GM12878 (cell line): ENCODE data around the gene MYRF. TPM values are rescaled to one million over a fixed set of nuclear protein-coding genes. Genes with fewer than 3 reads are reported as not detected.

Experiments
- ATAC-seq: fragments of 200-7000 bp; cut with Tn5 transposase; 3 replicates; pipeline ENCODE4 v1.9.1; 2020; ENCODE audit warnings: mild to moderate bottlenecking, moderate library complexity
- BruUV-seq: library from RNA; stranded (reverse); fragments of 400-500 nt; replicated peaks from 2 replicates; lab custom pipeline; 2021; lab: Mats Ljungman, UMichigan
- CTCF ChIA-PET: fragments of 300-600 bp; sonication (Branson Sonifier 250); formaldehyde crosslinking; extraction: SDS; loops from one replicate; lab custom pipeline; 2021; ENCODE audit warnings: inconsistent platforms; lab: Yijun Ruan, JAX
- POLR2A ChIA-PET: fragments of 350-600 bp; formaldehyde crosslinking; extraction: SDS; loops from one replicate; lab custom pipeline; 2021; ENCODE audit warnings: inconsistent platforms; lab: Charles Lee
- RAD21 ChIA-PET: fragments of 300-600 bp; sonication (Branson Sonifier 250); formaldehyde crosslinking; loops from one replicate; lab custom pipeline; 2023; ENCODE audit warnings: antibody characterized with exemption; ENCODE audit not compliant: unreplicated experiment; lab: Charles Lee
- SMC1A ChIA-PET: fragments of 300-600 bp; sonication (Branson Sonifier 250); formaldehyde crosslinking; loops from one replicate; lab custom pipeline; 2023; ENCODE audit not compliant: unreplicated experiment, uncharacterized antibody; lab: Charles Lee
- DNase-seq: peaks from one replicate; pipeline ENCODE4 v3.0.0-alpha.2; 2011; ENCODE audit warnings: low read depth, low spot score
- FAIRE-seq: peaks from 3 replicates; lab custom pipeline; 2011; peaks lifted over from hg19 to GRCh38; lab: Jason Lieb, UNC
- H2AFZ ChIP-seq: 2 replicates; pipeline ENCODE4 v1.6.0; 2011; ENCODE audit warnings: low read depth, low read length, control low read depth; ENCODE audit not compliant: control insufficient read depth
- H3K27ac ChIP-seq: 2 replicates; pipeline ENCODE4 v1.5.1; 2011; ENCODE audit warnings: control low read depth; ENCODE audit not compliant: control insufficient read depth, insufficient read depth
- H3K27me3 ChIP-seq, 2 experiments: replicated peaks in 1 of 2; 2 replicates each; pipeline versions ENCODE4 v1.6.0 to v1.6.1; 2011; ENCODE audit warnings: low read length in 1 of 2; ENCODE audit not compliant: control insufficient read depth in 2 of 2, insufficient read depth in 2 of 2
- H3K36me3 ChIP-seq, 2 experiments: 2 replicates each; pipeline ENCODE4 v1.5.1; 2011; ENCODE audit warnings: low read length in 1 of 2; ENCODE audit not compliant: control insufficient read depth in 2 of 2, insufficient read depth in 2 of 2
- H3K4me1 ChIP-seq: 2 replicates; pipeline ENCODE4 v1.6.1; 2011; ENCODE audit warnings: mild to moderate bottlenecking, low read length, moderate library complexity, mixed read lengths; ENCODE audit not compliant: control insufficient read depth, insufficient read depth
- H3K4me2 ChIP-seq: 2 replicates; pipeline ENCODE4 v1.6.0; 2011; ENCODE audit warnings: control low read depth; ENCODE audit not compliant: control insufficient read depth, insufficient read depth
- H3K4me3 ChIP-seq: fragments of 200-600 bp; sonication (generic); 2 replicates; pipeline ENCODE4 v1.5.1; 2016
- H3K79me2 ChIP-seq: 2 replicates; pipeline ENCODE4 v1.6.0; 2011; ENCODE audit warnings: low read length; ENCODE audit not compliant: control insufficient read depth, insufficient read depth
- H3K9ac ChIP-seq: 2 replicates; pipeline ENCODE4 v1.8.0; 2011; ENCODE audit warnings: low read length, control low read depth, mixed read lengths; ENCODE audit not compliant: control insufficient read depth, insufficient read depth
- H3K9me3 ChIP-seq: replicated peaks from 3 replicates; pipeline ENCODE4 v1.5.1; 2011; ENCODE audit warnings: mild to moderate bottlenecking, low read length; ENCODE audit not compliant: control insufficient read depth, insufficient read depth
- H4K20me1 ChIP-seq: 2 replicates; pipeline ENCODE4 v1.6.0; 2011; ENCODE audit not compliant: control insufficient read depth, insufficient read depth
- ATF3 ChIP-seq: IDR thresholded peaks from 2 replicates; pipeline ENCODE4 v1.6.1; 2011; ENCODE audit warnings: low read depth, mild to moderate bottlenecking, low read length, moderate library complexity, borderline replicate concordance; ENCODE audit errors: extremely low read depth
- DPF2 ChIP-seq: fragments of 450-650 bp; IDR thresholded peaks from 2 replicates; pipeline ENCODE4 v1.6.1; 2017; ENCODE audit warnings: mild to moderate bottlenecking
- HDGF ChIP-seq: fragments of 450-650 bp; IDR thresholded peaks from 2 replicates; pipeline ENCODE4 v1.6.1; 2016; ENCODE audit warnings: antibody characterized with exemption
- MLLT1 ChIP-seq: fragments of 450-650 bp; IDR thresholded peaks from 2 replicates; pipeline ENCODE4 v1.6.1; 2016; ENCODE audit warnings: mild to moderate bottlenecking
- NRF1 ChIP-seq: conservative IDR thresholded peaks from 2 replicates; pipeline ENCODE4 v1.6.1; 2011; ENCODE audit warnings: mild to moderate bottlenecking, low read depth, low read length, improper control_type of control experiment
- POLR2A ChIP-seq: IDR thresholded peaks from 2 replicates; pipeline ENCODE4 v1.6.1; 2011; ENCODE audit warnings: low read depth, mild to moderate bottlenecking, low read length
- SIX5 ChIP-seq: IDR thresholded peaks from 2 replicates; pipeline ENCODE4 v1.6.1; 2011; ENCODE audit warnings: mild to moderate bottlenecking, low read depth, low read length, moderate library complexity; ENCODE audit not compliant: severe bottlenecking
- TCF12 ChIP-seq: IDR thresholded peaks from 2 replicates; pipeline ENCODE4 v1.6.1; 2011; ENCODE audit warnings: low read depth, mild to moderate bottlenecking, low read length
- ZNF207 ChIP-seq: fragments of 450-650 bp; IDR thresholded peaks from 2 replicates; pipeline ENCODE4 v1.6.1; 2014; ENCODE audit warnings: antibody characterized with exemption, mild to moderate bottlenecking, borderline replicate concordance
- ZNF622 ChIP-seq: fragments of 450-650 bp; IDR thresholded peaks from 2 replicates; pipeline ENCODE4 v1.6.1; 2017; ENCODE audit warnings: mild to moderate bottlenecking, inconsistent platforms
- WGBS: methylation state at CpG from one replicate; pipeline ENCODE4 v1.1.6; 2016; ENCODE audit warnings: low lambda C conversion rate; ENCODE audit not compliant: insufficient replicate concordance, insufficient coverage; ENCODE audit errors: missing lambda C conversion rate; 5-methylcytosine and 5-hydroxymethylcytosine counted together
- in situ Hi-C: fragments of 300-500 bp; cut with MboI; formaldehyde crosslinking; loops from 9 replicates; pipeline ENCODE4 v1.14.3; 2018; ENCODE audit warnings: mixed read lengths
- intact Hi-C: fragments of 100-400 bp; cut with micrococcal nuclease; formaldehyde crosslinking; loops from one replicate; pipeline ENCODE4 v1.14.2; 2022; ENCODE audit not compliant: unreplicated experiment
- polyA plus RNA-seq, 11 experiments: library from polyadenylated mRNA; depleted of rRNA in 4 of 11; unstranded in 6 of 11; stranded (reverse) in 5 of 11; fragments of >200 nt; fragmentation: Nextera tagmentation in 4 of 11; fragmentation: Illumina TruSeq in 1 of 11; extraction: Ambion mirVana in 4 of 11; extraction: Trizol in 1 of 11; gene quantifications; 1 replicate in 1 of 11; 2 replicates in 10 of 11; pipeline versions ENCODE4 v1.2.1 to v1.2.3, GENCODE V29; 2011 to 2016; ENCODE audit warnings: inconsistent platforms in 2 of 11, missing spikeins in 2 of 11, low read depth in 1 of 11
- total RNA-seq, 4 experiments: library from RNA; depleted of rRNA in 3 of 4; stranded (reverse); fragments of >200 nt in 3 of 4; fragmentation: Illumina TruSeq in 1 of 4; extraction: Trizol in 1 of 4; gene quantifications; 2 replicates each; pipeline versions ENCODE4 v1.2.1 to v1.2.3, GENCODE V29; 2013 to 2021
- TF ChIP-seq, protein P1 (sequence below): fragments of 150-350 bp; IDR thresholded peaks from 2 replicates; pipeline ENCODE4 v1.6.1; 2014; ENCODE audit warnings: mild to moderate bottlenecking, low read depth, low read length
- TF ChIP-seq, protein P2 (sequence below): fragments of 450-650 bp; IDR thresholded peaks from 2 replicates; pipeline ENCODE4 v1.6.1; 2018; ENCODE audit warnings: mild to moderate bottlenecking, low read depth, moderate library complexity; ENCODE audit not compliant: partially characterized antibody

MYRF gene
- total and polyA plus RNA-seq, 10 of the 15 experiments (the other 5 are each of a cell fraction or from before 2014, with no cell fraction given) = 0.27 to 15.6 (median 0.89) TPM

DNA sequence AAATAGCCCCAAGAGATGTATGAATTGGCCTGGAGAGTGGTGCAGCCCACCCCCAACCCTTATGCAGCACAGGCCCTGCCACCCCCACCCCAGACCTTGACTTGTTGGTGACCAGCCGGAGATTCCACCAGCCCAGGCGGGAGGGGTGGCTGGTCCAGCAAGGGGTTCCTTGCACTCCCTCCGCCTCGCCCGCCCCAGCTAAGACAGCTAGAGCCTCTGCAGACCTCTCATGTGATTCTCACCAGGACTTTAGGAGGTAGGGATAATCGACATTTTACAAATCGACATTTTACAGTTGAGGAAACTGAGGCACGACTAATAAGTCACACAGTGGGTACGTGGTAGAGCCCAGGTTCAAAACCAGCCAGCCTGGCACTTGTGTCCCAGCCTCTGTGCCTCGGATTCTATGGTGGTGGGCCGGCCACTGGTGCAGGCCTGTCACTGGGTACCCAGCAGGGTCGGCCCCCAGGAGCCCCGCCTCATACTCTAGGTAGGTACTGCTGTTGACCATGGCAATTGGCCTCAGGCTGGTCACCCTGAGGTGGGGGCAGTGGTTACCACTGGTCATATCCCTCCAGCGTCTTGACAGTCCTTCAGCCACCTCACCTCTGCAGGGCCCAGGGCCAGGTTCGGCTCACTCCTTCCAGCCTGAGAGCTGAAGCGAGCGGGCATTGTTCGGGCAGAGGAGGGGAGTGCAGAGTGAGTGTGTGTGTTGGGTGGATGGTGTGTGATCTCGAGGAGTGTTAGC is 35.0 kb upstream of the MYRF start (continued):
- no peak for TF ChIP-seq NRF1
- TF ChIP-seq POLR2A = no peak
- TF ChIP-seq, all 136 proteins: peak for 0

GRCh38 chr11:61718046-61718531 is 34.3 kb upstream of the MYRF start:
- DNase-seq (no peak), FAIRE-seq (no peak), ATAC-seq (no peak)
- no peaks in the 10 kb centered on the region for H3K36me3 ChIP-seq
- in situ Hi-C loops = no loop called here
- CTCF ChIA-PET = interaction anchor here (1.3 kb wide), 1 partner anchor 16 kb away, joined by 6 read pairs; no protein-coding TSS in a partner anchor
- intact Hi-C loops = no loop called here
- H3K9ac ChIP-seq = no peak overlapping the region
- RAD21 ChIA-PET = no interaction called here
- H3K4me1 ChIP-seq = no peaks in the 10 kb centered on the region
- no peaks in the 10 kb centered on the region for H4K20me1 ChIP-seq
- BruUV-seq = no TSS peak
- no peak overlapping the region for H3K27ac ChIP-seq
- H2AFZ ChIP-seq = no peak overlapping the region
- whole genome bisulfite sequencing = 13% methylated on average over 9 of the region's 9 CpGs
- H3K4me3 ChIP-seq = no peak overlapping the region
- TF ChIP-seq, protein P1, sequence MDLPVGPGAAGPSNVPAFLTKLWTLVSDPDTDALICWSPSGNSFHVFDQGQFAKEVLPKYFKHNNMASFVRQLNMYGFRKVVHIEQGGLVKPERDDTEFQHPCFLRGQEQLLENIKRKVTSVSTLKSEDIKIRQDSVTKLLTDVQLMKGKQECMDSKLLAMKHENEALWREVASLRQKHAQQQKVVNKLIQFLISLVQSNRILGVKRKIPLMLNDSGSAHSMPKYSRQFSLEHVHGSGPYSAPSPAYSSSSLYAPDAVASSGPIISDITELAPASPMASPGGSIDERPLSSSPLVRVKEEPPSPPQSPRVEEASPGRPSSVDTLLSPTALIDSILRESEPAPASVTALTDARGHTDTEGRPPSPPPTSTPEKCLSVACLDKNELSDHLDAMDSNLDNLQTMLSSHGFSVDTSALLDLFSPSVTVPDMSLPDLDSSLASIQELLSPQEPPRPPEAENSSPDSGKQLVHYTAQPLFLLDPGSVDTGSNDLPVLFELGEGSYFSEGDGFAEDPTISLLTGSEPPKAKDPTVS = no peak
- TF ChIP-seq ZNF622 (no peak), ATF3 (no peak), TCF12 (no peak), HDGF (no peak), SIX5 (no peak), ZNF207 (no peak), MLLT1 (no peak), DPF2 (no peak)
- TF ChIP-seq, protein P2, sequence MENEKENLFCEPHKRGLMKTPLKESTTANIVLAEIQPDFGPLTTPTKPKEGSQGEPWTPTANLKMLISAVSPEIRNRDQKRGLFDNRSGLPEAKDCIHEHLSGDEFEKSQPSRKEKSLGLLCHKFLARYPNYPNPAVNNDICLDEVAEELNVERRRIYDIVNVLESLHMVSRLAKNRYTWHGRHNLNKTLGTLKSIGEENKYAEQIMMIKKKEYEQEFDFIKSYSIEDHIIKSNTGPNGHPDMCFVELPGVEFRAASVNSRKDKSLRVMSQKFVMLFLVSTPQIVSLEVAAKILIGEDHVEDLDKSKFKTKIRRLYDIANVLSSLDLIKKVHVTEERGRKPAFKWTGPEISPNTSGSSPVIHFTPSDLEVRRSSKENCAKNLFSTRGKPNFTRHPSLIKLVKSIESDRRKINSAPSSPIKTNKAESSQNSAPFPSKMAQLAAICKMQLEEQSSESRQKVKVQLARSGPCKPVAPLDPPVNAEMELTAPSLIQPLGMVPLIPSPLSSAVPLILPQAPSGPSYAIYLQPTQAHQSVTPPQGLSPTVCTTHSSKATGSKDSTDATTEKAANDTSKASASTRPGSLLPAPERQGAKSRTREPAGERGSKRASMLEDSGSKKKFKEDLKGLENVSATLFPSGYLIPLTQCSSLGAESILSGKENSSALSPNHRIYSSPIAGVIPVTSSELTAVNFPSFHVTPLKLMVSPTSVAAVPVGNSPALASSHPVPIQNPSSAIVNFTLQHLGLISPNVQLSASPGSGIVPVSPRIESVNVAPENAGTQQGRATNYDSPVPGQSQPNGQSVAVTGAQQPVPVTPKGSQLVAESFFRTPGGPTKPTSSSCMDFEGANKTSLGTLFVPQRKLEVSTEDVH = no peak
- POLR2A ChIA-PET = no interaction called here
- H3K79me2 ChIP-seq = no peaks in the 10 kb centered on the region
- H3K27me3 ChIP-seq = peaks cover 0 to 3% of the 10 kb centered on the region in 2 experiments; a peak in 3 of 4 replicates
- no peak overlapping the region for H3K4me2 ChIP-seq
- no peaks in the 10 kb centered on the region for H3K9me3 ChIP-seq
- SMC1A ChIA-PET = no interaction called here
